HEK293 (cell line): ENCODE measurements around the gene UFD1.

Source experiments
- GFI1B ChIP-seq: fragments of 450-650 bp; formaldehyde crosslinking; IDR thresholded peaks from 2 replicates; pipeline ENCODE4 v1.5.1; 2016; ENCODE audit warnings: missing biosample characterization, missing genetic modification characterization
- GLI4 ChIP-seq: fragments of 450-650 bp; formaldehyde crosslinking; IDR thresholded peaks from 2 replicates; pipeline ENCODE4 v1.5.1; 2016; ENCODE audit warnings: missing biosample characterization, missing genetic modification characterization
- MEIS1 ChIP-seq: sonication (generic); formaldehyde crosslinking; IDR thresholded peaks from 2 replicates; pipeline ENCODE4 v1.8.1; 2022; ENCODE audit warnings: missing genetic modification reagents, mild to moderate bottlenecking, borderline replicate concordance
- MYNN ChIP-seq: fragments of 450-650 bp; formaldehyde crosslinking; IDR thresholded peaks from 2 replicates; pipeline ENCODE4 v1.5.1; 2016; ENCODE audit warnings: missing biosample characterization, missing genetic modification characterization, borderline replicate concordance
- MZF1 ChIP-seq: fragments of 450-650 bp; formaldehyde crosslinking; IDR thresholded peaks from 2 replicates; pipeline ENCODE4 v1.5.1; 2017; ENCODE audit warnings: missing biosample characterization, missing genetic modification characterization, borderline replicate concordance
- OSR2 ChIP-seq: fragments of 450-650 bp; formaldehyde crosslinking; IDR thresholded peaks from 2 replicates; pipeline ENCODE4 v1.5.1; 2016; ENCODE audit warnings: missing biosample characterization, missing genetic modification characterization
- PRDM10 ChIP-seq: fragments of 450-650 bp; formaldehyde crosslinking; IDR thresholded peaks from 2 replicates; pipeline ENCODE4 v1.5.1; 2016; ENCODE audit warnings: missing biosample characterization, missing genetic modification characterization
- REST ChIP-seq: fragments of 450-650 bp; formaldehyde crosslinking; IDR thresholded peaks from 2 replicates; pipeline ENCODE4 v1.5.1; 2016; ENCODE audit warnings: missing biosample characterization, missing genetic modification characterization
- ZBTB17 ChIP-seq: fragments of 450-650 bp; formaldehyde crosslinking; IDR thresholded peaks from 2 replicates; pipeline ENCODE4 v1.5.1; 2016; ENCODE audit warnings: missing biosample characterization, missing genetic modification characterization
- ZBTB20 ChIP-seq: fragments of 450-650 bp; formaldehyde crosslinking; IDR thresholded peaks from 2 replicates; pipeline ENCODE4 v1.5.1; 2016; ENCODE audit warnings: missing biosample characterization, missing genetic modification characterization
- ZBTB44 ChIP-seq: fragments of 450-650 bp; IDR thresholded peaks from 2 replicates; pipeline ENCODE4 v1.5.1; 2018; ENCODE audit warnings: missing biosample characterization, mild to moderate bottlenecking, missing genetic modification characterization
- ZFP3 ChIP-seq: fragments of 450-650 bp; formaldehyde crosslinking; IDR thresholded peaks from 2 replicates; pipeline ENCODE4 v1.5.1; 2016; ENCODE audit warnings: low read depth, missing biosample characterization, missing genetic modification characterization
- ZNF138 ChIP-seq: fragments of 450-650 bp; formaldehyde crosslinking; IDR thresholded peaks from 2 replicates; pipeline ENCODE4 v1.5.1; 2016; ENCODE audit warnings: missing biosample characterization, missing genetic modification characterization, borderline replicate concordance
- ZNF184 ChIP-seq: fragments of 450-650 bp; IDR thresholded peaks from 2 replicates; pipeline ENCODE4 v1.5.1; 2018; ENCODE audit warnings: missing biosample characterization, mild to moderate bottlenecking, missing genetic modification characterization
- ZNF19 ChIP-seq: fragments of 450-650 bp; formaldehyde crosslinking; IDR thresholded peaks from 2 replicates; pipeline ENCODE4; 2016; ENCODE audit warnings: missing biosample characterization, missing genetic modification characterization, low read depth
- ZNF266 ChIP-seq: fragments of 450-650 bp; formaldehyde crosslinking; IDR thresholded peaks from 2 replicates; pipeline ENCODE4 v1.5.1; 2016; ENCODE audit warnings: missing biosample characterization, missing genetic modification characterization, low read depth
- ZNF324 ChIP-seq: fragments of 450-650 bp; formaldehyde crosslinking; IDR thresholded peaks from 2 replicates; pipeline ENCODE4 v1.5.1; 2016; ENCODE audit warnings: missing biosample characterization, missing genetic modification characterization
- ZNF423 ChIP-seq: fragments of 450-650 bp; formaldehyde crosslinking; IDR thresholded peaks from 2 replicates; pipeline ENCODE4 v1.5.1; 2016; ENCODE audit warnings: missing biosample characterization, missing genetic modification characterization
- ZNF518A ChIP-seq: fragments of 450-650 bp; formaldehyde crosslinking; conservative IDR thresholded peaks from 2 replicates; pipeline ENCODE4 v1.5.1; 2016; ENCODE audit warnings: low read depth, missing biosample characterization, missing genetic modification characterization
- ZNF544 ChIP-seq: fragments of 450-650 bp; formaldehyde crosslinking; IDR thresholded peaks from 2 replicates; pipeline ENCODE4 v1.5.0; 2017; ENCODE audit warnings: missing biosample characterization, missing genetic modification characterization
- ZNF677 ChIP-seq: fragments of 450-650 bp; IDR thresholded peaks from 2 replicates; pipeline ENCODE4 v1.5.0; 2018; ENCODE audit warnings: missing biosample characterization, mild to moderate bottlenecking, missing genetic modification characterization, moderate library complexity
- ZNF76 ChIP-seq: fragments of 450-650 bp; formaldehyde crosslinking; IDR thresholded peaks from 2 replicates; pipeline ENCODE4; 2016; ENCODE audit warnings: low read depth, missing biosample characterization, missing genetic modification characterization, borderline replicate concordance
- ZNF791 ChIP-seq: fragments of 450-650 bp; formaldehyde crosslinking; IDR thresholded peaks from 2 replicates; pipeline ENCODE4 v1.5.1; 2016; ENCODE audit warnings: missing biosample characterization, missing genetic modification characterization
- TF ChIP-seq, protein P1 (sequence below): fragments of 450-650 bp; formaldehyde crosslinking; IDR thresholded peaks from 2 replicates; pipeline ENCODE4 v1.5.1; 2016; ENCODE audit warnings: missing biosample characterization, missing genetic modification characterization

The UFD1 gene

DNA sequence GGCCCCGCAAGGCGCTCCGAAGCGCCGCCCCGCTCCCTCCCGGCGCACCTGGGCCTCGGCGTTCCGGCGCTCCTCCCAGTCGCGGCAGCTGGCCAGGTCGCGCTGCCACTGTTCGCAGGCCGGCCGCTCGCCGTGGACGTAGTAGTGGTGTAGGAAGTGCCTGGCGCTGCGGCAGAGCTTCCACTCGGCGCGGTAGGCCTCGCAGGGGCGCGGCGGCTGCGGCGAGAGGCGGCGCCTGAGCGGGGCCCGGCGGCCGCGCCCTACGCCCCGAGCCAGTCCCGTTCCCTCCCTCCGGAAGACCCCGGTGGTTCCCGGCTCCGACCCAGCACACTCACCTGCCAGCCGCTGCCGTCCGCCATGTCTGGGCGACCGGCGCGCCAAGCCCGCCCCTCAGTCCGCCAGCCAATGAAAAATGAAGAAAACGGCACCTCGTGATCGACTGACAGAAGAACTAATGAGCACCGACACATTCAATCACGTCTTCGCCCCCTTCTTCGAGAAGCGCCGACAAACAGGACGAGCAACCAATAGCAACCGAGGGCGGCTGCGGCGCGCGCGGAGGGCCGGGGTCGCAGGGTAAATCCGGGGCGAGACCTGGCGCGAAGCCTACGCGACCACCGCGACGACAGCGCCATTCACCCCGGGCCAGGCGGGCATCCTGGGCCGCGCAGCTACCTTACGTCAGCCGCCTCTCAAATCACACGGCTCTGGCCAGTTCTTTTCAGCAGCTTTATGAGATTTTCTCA, 31.5 kb downstream of the UFD1 start, which contains the start of gene C22orf39 (continued):
- TF ChIP-seq ZNF518A (tag by site-specific recombination) (no peak), OSR2 (no peak), ZNF677 (tag by site-specific recombination) (0 out of 2 replicates have a peak, but pooled peaks have one; percentile 7), ZNF138 (tag by site-specific recombination) (no peak), PRDM10 (no peak), ZBTB17 (tag by site-specific recombination) (no peak; the same call in 1 of the 2 replicates), MYNN (tag by site-specific recombination) (no peak), ZNF184 (no peak), ZFP3 (no peak), ZNF19 (tag by site-specific recombination) (no peak), ZNF423 (no peak), ZBTB44 (tag by site-specific recombination) (no peak), ZNF791 (tag by site-specific recombination) (no peak), ZNF266 (tag by site-specific recombination) (no peak), ZNF324 (tag by site-specific recombination) (peak; percentile 86; the same call in 1 of the 2 replicates), ZNF544 (tag by site-specific recombination) (no peak), MZF1 (tag by site-specific recombination) (no peak), ZBTB20 (tag by site-specific recombination) (peak; percentile 79), ZNF76 (peak; percentile 81; the same call in 1 of the 2 replicates), GFI1B (tag by site-specific recombination) (no peak; the same call in 1 of the 2 replicates), GLI4 (tag by site-specific recombination) (no peak), REST (tag by site-specific recombination) (no peak), MEIS1 (CRISPR knock-in tag) (no peak)
- TF ChIP-seq, protein P1, sequence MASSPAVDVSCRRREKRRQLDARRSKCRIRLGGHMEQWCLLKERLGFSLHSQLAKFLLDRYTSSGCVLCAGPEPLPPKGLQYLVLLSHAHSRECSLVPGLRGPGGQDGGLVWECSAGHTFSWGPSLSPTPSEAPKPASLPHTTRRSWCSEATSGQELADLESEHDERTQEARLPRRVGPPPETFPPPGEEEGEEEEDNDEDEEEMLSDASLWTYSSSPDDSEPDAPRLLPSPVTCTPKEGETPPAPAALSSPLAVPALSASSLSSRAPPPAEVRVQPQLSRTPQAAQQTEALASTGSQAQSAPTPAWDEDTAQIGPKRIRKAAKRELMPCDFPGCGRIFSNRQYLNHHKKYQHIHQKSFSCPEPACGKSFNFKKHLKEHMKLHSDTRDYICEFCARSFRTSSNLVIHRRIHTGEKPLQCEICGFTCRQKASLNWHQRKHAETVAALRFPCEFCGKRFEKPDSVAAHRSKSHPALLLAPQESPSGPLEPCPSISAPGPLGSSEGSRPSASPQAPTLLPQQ, result no peak
